ENCODE results near the gene SLC35A3.

SLC35A3 gene

DNA sequence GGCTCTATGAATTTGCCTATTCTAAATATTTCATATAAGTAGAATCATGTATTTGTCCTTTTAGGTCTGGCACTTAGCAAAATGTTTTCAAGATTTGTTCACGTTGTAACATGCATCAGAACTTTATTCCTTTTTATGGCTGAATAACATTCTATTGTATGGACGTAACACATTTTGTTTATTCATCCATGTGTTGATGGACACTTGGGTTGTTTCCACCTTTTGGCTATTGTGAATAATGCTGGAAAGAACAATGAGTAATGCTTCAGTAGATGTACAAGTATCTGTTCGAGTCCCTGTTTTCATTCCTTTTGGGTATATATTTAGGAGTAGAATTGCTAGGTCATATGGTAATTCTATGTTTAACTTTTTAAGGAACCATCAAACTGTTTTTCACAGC, 24.7 kb downstream of the SLC35A3 start:
- Histone ChIP-seq H3K79me2 (ENCODE audit: low read length) (no peaks in the 10 kb centered on the region), H3K9ac (ENCODE audit: low read length) (no peak overlapping the region), H3K4me2 (ENCODE audit: low read depth, low read length) (no peak overlapping the region), H3F3A (ENCODE audit: insufficient read depth, low read length) (peaks cover 8% of the 10 kb centered on the region; the same call in 1 of the 2 replicates), H3K4me1 (ENCODE audit: low read length) (no peaks in the 10 kb centered on the region), H3K27ac (ENCODE audit: low read length) (no peak overlapping the region), H3K27me3 (replicated peaks; ENCODE audit: insufficient read depth, low read length) (no peaks in the 10 kb centered on the region), H2AFZ (ENCODE audit: low read length) (no peak overlapping the region), H3K4me3 (ENCODE audit: low read length) (no peak overlapping the region), H3K9me3 (replicated peaks; ENCODE audit: insufficient read depth, low read length) (no peaks in the 10 kb centered on the region), H3K9me2 (replicated peaks; ENCODE audit: insufficient read depth, low read length) (no peaks in the 10 kb centered on the region), H3K36me3 (replicated peaks; ENCODE audit: insufficient read depth, low read length) (no peaks in the 10 kb centered on the region), H4K20me1 (ENCODE audit: insufficient read depth, low read length) (no peaks in the 10 kb centered on the region)
- no peak for DNase-seq
- no peak for TF ChIP-seq EZH2 (optimal IDR thresholded peaks at IDR 0.05; ENCODE audit: low read depth, low read length)
- no peak for TF ChIP-seq EZH2phosphoT487 (IDR thresholded peaks at IDR 0.05; ENCODE audit: low read length)

DNA sequence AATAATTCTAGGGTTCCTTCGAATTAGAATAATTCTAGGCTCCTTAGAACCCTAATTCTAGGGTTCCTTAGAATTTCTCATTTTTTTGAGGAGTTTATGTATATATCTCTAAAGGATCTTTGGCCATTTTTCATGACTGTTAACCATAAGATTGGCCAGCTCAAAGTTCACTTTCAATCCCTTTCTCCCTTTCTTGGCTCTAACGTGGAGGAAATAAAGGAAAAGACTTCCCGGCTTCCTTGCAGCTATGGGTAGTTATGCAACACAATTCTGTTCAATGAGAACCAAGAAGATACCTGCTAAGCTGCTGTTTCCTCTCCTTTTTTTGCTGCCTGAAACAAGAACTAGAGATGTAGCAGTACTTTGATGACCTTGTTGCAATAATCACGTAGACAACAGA, 27.2 kb downstream of the SLC35A3 start:
- Histone ChIP-seq H3K4me3 (ENCODE audit: low read length) (no peak overlapping the region), H3K4me2 (ENCODE audit: low read depth, low read length) (no peak overlapping the region), H3K79me2 (ENCODE audit: low read length) (no peaks in the 10 kb centered on the region), H3K4me1 (ENCODE audit: low read length) (no peaks in the 10 kb centered on the region), H3K9me2 (replicated peaks; ENCODE audit: insufficient read depth, low read length) (no peaks in the 10 kb centered on the region), H3K27me3 (replicated peaks; ENCODE audit: insufficient read depth, low read length) (no peaks in the 10 kb centered on the region), H4K20me1 (ENCODE audit: insufficient read depth, low read length) (no peaks in the 10 kb centered on the region), H3K27ac (ENCODE audit: low read length) (no peak overlapping the region), H3F3A (ENCODE audit: insufficient read depth, low read length) (peaks cover 8% of the 10 kb centered on the region; the same call in 1 of the 2 replicates), H3K9ac (ENCODE audit: low read length) (no peak overlapping the region), H3K9me3 (replicated peaks; ENCODE audit: insufficient read depth, low read length) (no peaks in the 10 kb centered on the region), H2AFZ (ENCODE audit: low read length) (no peak overlapping the region), H3K36me3 (replicated peaks; ENCODE audit: insufficient read depth, low read length) (no peaks in the 10 kb centered on the region)
- TF ChIP-seq EZH2phosphoT487 (IDR thresholded peaks at IDR 0.05; ENCODE audit: low read length) = no peak
- TF ChIP-seq EZH2 (optimal IDR thresholded peaks at IDR 0.05; ENCODE audit: low read depth, low read length) = no peak
- TF ChIP-seq CTCF (IDR thresholded peaks at IDR 0.05; ENCODE audit: low read length) = no peak
- DNase-seq = no peak

DNA sequence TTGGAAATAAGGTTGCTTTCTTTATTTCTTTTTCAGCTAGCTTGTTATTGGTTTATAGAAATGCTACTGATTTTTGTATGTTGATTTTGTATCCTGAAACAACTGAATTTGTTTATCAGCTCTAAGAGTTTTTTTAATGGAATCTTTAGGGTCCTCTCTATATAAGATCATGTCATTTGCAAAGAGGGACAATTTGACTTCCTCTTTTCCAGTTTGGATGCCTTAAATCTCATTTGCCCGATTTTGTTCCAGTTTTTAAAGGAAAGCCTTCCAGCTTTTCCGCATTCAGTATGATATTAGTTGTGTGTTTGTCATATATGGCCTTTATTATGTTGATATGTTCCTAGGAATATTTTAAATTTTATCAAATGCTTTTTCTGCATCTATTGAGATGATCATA, 31.7 kb downstream of the SLC35A3 start:
- no peaks in the 10 kb centered on the region for H3K27me3 ChIP-seq (replicated peaks; ENCODE audit: insufficient read depth, low read length)
- no peaks in the 10 kb centered on the region for H3K79me2 ChIP-seq (ENCODE audit: low read length)

More for the DNA sequence above, 31.7 kb downstream of the SLC35A3 start:
- Histone ChIP-seq H3K9me2 (replicated peaks; ENCODE audit: insufficient read depth, low read length) (no peaks in the 10 kb centered on the region), H3K4me3 (ENCODE audit: low read length) (no peak overlapping the region), H3K36me3 (replicated peaks; ENCODE audit: insufficient read depth, low read length) (no peaks in the 10 kb centered on the region), H3F3A (ENCODE audit: insufficient read depth, low read length) (no peaks in the 10 kb centered on the region), H2AFZ (ENCODE audit: low read length) (no peak overlapping the region), H3K9ac (ENCODE audit: low read length) (no peak overlapping the region), H3K4me2 (ENCODE audit: low read depth, low read length) (no peak overlapping the region), H4K20me1 (ENCODE audit: insufficient read depth, low read length) (no peaks in the 10 kb centered on the region), H3K9me3 (replicated peaks; ENCODE audit: insufficient read depth, low read length) (no peaks in the 10 kb centered on the region), H3K27ac (ENCODE audit: low read length) (no peak overlapping the region), H3K4me1 (ENCODE audit: low read length) (no peaks in the 10 kb centered on the region)
- TF ChIP-seq EZH2 (optimal IDR thresholded peaks at IDR 0.05; ENCODE audit: low read depth, low read length) (no peak), EZH2phosphoT487 (IDR thresholded peaks at IDR 0.05; ENCODE audit: low read length) (no peak), CTCF (IDR thresholded peaks at IDR 0.05; ENCODE audit: low read length) (no peak)
- no peak for DNase-seq
